ENCODE measurements around the gene ZNF22.

DNA sequence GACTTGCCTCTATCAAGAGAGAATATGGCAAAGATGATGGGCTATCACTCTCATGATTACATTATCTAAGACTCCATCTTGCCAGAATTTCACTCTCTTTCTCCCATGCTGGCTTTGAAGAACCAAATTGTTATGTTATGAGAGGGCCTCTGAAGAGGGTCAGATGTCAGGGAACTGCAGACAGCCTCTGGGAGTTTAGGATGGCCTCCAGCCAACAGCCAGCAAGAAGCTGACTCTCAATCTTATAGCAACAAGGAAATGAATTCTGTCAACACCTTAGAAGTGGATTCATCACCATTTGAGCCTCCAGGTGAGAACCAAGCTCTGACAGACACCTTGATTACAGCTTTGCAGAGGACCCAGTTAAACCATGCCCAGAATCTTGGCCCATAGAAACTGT, 33.6 kb downstream of the ZNF22 start:
- TF ChIP-seq, protein P1, sequence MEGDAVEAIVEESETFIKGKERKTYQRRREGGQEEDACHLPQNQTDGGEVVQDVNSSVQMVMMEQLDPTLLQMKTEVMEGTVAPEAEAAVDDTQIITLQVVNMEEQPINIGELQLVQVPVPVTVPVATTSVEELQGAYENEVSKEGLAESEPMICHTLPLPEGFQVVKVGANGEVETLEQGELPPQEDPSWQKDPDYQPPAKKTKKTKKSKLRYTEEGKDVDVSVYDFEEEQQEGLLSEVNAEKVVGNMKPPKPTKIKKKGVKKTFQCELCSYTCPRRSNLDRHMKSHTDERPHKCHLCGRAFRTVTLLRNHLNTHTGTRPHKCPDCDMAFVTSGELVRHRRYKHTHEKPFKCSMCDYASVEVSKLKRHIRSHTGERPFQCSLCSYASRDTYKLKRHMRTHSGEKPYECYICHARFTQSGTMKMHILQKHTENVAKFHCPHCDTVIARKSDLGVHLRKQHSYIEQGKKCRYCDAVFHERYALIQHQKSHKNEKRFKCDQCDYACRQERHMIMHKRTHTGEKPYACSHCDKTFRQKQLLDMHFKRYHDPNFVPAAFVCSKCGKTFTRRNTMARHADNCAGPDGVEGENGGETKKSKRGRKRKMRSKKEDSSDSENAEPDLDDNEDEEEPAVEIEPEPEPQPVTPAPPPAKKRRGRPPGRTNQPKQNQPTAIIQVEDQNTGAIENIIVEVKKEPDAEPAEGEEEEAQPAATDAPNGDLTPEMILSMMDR (IDR thresholded peaks at IDR 0.05 in 4 of 5, conservative IDR thresholded peaks at IDR 0.05 in 1 of 5) = no peak
- TF ChIP-seq POLR2A (IDR thresholded peaks at IDR 0.05) = no peak
